Liver (tissue), 9 donors: ENCODE measurements around the gene SEC61G. TPM values are rescaled to one million over a fixed set of nuclear protein-coding genes. Genes with fewer than 3 reads are reported as not detected.
A peak's percentile ranks its signal among the peaks of the same experiment; 100 is the strongest.

Source experiments
- DNase-seq: peaks from one replicate; pipeline ENCODE4 v3.0.0-alpha.2; 2017; ENCODE audit warnings: low spot score
- H3K27ac ChIP-seq, 2 donors: one replicate each; pipeline ENCODE4 v1.7.0; 2013; ENCODE audit warnings: inconsistent platforms in 2 of 2, low read length in 2 of 2, control low read depth in 1 of 2, low read depth in 1 of 2, mild to moderate bottlenecking in 1 of 2
- H3K27me3 ChIP-seq, 4 donors: one replicate each; pipeline versions ENCODE4 v1.6.1 to v1.7.0; 2013; ENCODE audit warnings: low read length in 3 of 4, inconsistent platforms in 1 of 4, mild to moderate bottlenecking in 1 of 4, moderate library complexity in 1 of 4; ENCODE audit not compliant: control insufficient read depth in 4 of 4, insufficient read depth in 4 of 4
- H3K36me3 ChIP-seq, 4 donors: one replicate each; pipeline versions ENCODE4 v1.6.1 to v1.7.0; 2013; ENCODE audit warnings: low read length in 3 of 4, mild to moderate bottlenecking in 3 of 4, low read depth in 1 of 4, moderate library complexity in 1 of 4; ENCODE audit not compliant: control insufficient read depth in 4 of 4, insufficient read depth in 3 of 4
- H3K4me1 ChIP-seq, 4 donors: one replicate each; pipeline versions ENCODE4 v1.6.1 to v1.7.0; 2013; ENCODE audit warnings: low read length in 3 of 4, mild to moderate bottlenecking in 3 of 4, moderate library complexity in 1 of 4; ENCODE audit not compliant: control insufficient read depth in 4 of 4, insufficient read depth in 4 of 4
- H3K4me3 ChIP-seq, 3 donors: one replicate each; pipeline versions ENCODE4 v1.6.1 to v1.7.0; 2013; ENCODE audit warnings: low read length in 3 of 3, control low read depth in 1 of 3, low read depth in 1 of 3, mild to moderate bottlenecking in 1 of 3
- H3K9ac ChIP-seq, 2 donors: one replicate each; pipeline ENCODE4 v1.7.0; 2013; ENCODE audit warnings: low read length in 2 of 2, mild to moderate bottlenecking in 2 of 2, moderate library complexity in 2 of 2, control low read depth in 1 of 2, low read depth in 1 of 2
- H3K9me3 ChIP-seq, 4 donors: one replicate each; pipeline versions ENCODE4 v1.6.1 to v1.7.0; 2013; ENCODE audit warnings: low read length in 3 of 4; ENCODE audit not compliant: control insufficient read depth in 4 of 4
- ATF3 ChIP-seq: IDR thresholded peaks from 2 replicates; pipeline ENCODE4 v1.6.1; 2016; ENCODE audit warnings: antibody characterized with exemption
- CTCF ChIP-seq: fragments of 150-350 bp; IDR thresholded peaks from 2 replicates; pipeline ENCODE4 v1.5.1; 2017; ENCODE audit warnings: improper control_type of control experiment, low read depth, low read length; ENCODE audit not compliant: missing input control
- EGR1 ChIP-seq, 2 donors: IDR thresholded peaks; 2 replicates each; pipeline ENCODE4 v1.6.1; 2016 to 2018; ENCODE audit warnings: antibody characterized with exemption in 2 of 2, low read depth in 2 of 2
- FOXA1 ChIP-seq: IDR thresholded peaks from 2 replicates; pipeline ENCODE4 v1.6.1; 2016; ENCODE audit warnings: antibody characterized with exemption
- FOXA2 ChIP-seq: IDR thresholded peaks from 2 replicates; pipeline ENCODE4 v1.6.1; 2016; ENCODE audit warnings: antibody characterized with exemption
- GABPA ChIP-seq, 2 donors: IDR thresholded peaks in 1 of 2; conservative IDR thresholded peaks in 1 of 2; 2 replicates each; pipeline ENCODE4 v1.6.1; 2016; ENCODE audit warnings: antibody characterized with exemption in 2 of 2, mild to moderate bottlenecking in 1 of 2, moderate library complexity in 1 of 2
- HNF4A ChIP-seq, 2 donors: conservative IDR thresholded peaks; 2 replicates each; pipeline ENCODE4 v1.6.1; 2016; ENCODE audit warnings: antibody characterized with exemption in 2 of 2, mild to moderate bottlenecking in 2 of 2
- HNF4G ChIP-seq: IDR thresholded peaks from 2 replicates; pipeline ENCODE4 v1.6.1; 2016; ENCODE audit warnings: antibody characterized with exemption
- JUND ChIP-seq, 2 donors: IDR thresholded peaks; 2 replicates each; pipeline ENCODE4 v1.6.1; 2016; ENCODE audit warnings: antibody characterized with exemption in 2 of 2
- NR2F2 ChIP-seq: IDR thresholded peaks from 2 replicates; pipeline ENCODE4 v1.6.1; 2016; ENCODE audit warnings: antibody characterized with exemption
- RAD21 ChIP-seq, 2 donors: IDR thresholded peaks; 2 replicates each; pipeline ENCODE4 v1.6.1; 2016; ENCODE audit warnings: antibody characterized with exemption in 2 of 2, mild to moderate bottlenecking in 2 of 2
- RXRA ChIP-seq, 2 donors: IDR thresholded peaks; 2 replicates each; pipeline ENCODE4 v1.6.1; 2017 to 2018; ENCODE audit warnings: antibody characterized with exemption in 2 of 2, mild to moderate bottlenecking in 1 of 2
- SP1 ChIP-seq: IDR thresholded peaks from 2 replicates; pipeline ENCODE4 v1.6.1; 2018; ENCODE audit warnings: antibody characterized with exemption, mild to moderate bottlenecking
- TAF1 ChIP-seq: conservative IDR thresholded peaks from 2 replicates; pipeline ENCODE4 v1.6.1; 2016; ENCODE audit warnings: antibody characterized with exemption, mild to moderate bottlenecking
- YY1 ChIP-seq: IDR thresholded peaks from 2 replicates; pipeline ENCODE4 v1.6.1; 2016; ENCODE audit warnings: antibody characterized with exemption, mild to moderate bottlenecking
- WGBS: extraction: QIAGEN DNeasy Blood & Tissue Kit; methylation state at CpG from one replicate; pipeline ENCODE4 v1.1.7; 2013; 5-methylcytosine and 5-hydroxymethylcytosine counted together
- polyA plus RNA-seq, 2 donors: library from polyadenylated mRNA; stranded (reverse) in 1 of 2; unstranded in 1 of 2; fragments of 200-250 nt in 1 of 2; fragments of >200 nt in 1 of 2; fragmentation: Nextera tagmentation in 1 of 2; extraction: Ambion mirVana in 1 of 2; gene quantifications; one replicate each; pipeline versions ENCODE4 v1.2.1 to v1.2.3, GENCODE V29; 2013 to 2015
- total RNA-seq, 2 donors: library from RNA; depleted of rRNA; stranded (reverse); fragments of >200 nt; gene quantifications; one replicate each; pipeline ENCODE4 v1.2.3, GENCODE V29; 2014
- TF ChIP-seq, protein P1 (sequence below): IDR thresholded peaks from 2 replicates; pipeline ENCODE4 v1.6.1; 2016; ENCODE audit warnings: antibody characterized with exemption, mild to moderate bottlenecking
- TF ChIP-seq, protein P2 (sequence below): IDR thresholded peaks from 2 replicates; pipeline ENCODE4 v1.6.1; 2016; ENCODE audit warnings: antibody characterized with exemption
- TF ChIP-seq, protein P3 (sequence below): IDR thresholded peaks from 2 replicates; pipeline ENCODE4 v1.6.1; 2016; ENCODE audit warnings: antibody characterized with exemption
- donor health status: healthy.
- donor health status: healthy.
- donor health status: healthy.
- donor health status: healthy.
- donor health status: healthy.

SEC61G gene
- total and polyA plus RNA-seq, 4 donors, result 57.0 to 329 (median 227) TPM

DNA sequence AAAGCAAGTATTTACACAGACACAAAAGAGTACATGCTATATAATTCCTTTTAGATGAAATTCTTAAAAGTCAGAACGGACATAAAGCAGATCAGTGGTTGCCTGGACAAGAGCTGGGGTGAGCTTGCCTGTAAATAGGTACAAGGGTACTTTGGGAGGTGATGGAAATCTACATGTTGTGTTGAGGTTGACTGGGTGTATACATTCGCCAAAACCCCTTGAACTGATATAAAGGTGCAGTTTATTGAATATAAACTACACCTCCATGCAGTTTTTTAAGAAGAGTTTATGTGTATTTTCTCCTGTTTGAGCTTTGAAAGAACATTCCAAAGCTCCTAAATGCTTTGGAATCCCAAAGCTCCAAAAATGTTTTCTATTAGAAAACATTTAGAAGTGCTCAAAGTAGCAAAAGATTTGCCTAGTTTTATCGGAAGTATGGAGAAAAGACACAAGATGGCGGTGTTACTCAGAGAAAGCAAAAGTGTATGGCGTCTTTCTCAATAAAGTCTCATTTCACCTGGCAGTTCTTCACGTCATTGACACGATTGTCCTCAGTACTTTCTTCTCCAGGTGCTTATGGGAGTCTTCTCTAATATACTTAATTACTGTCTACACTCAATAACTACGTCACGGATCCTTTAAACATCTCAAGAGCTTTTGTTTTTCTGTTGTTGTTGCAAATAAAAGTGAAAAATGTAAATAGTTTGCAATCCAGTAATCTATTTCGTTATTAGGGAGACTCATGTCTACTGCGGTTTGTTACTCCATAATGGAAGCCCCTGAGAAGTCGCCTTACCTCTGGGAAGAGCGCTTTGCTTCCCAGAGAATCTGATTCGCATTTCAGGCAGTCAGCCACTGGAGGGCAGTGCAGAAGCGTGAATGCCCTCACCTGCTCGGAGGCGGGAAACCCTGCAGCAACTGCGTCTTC is 14.7 kb upstream of the SEC61G start:
- WGBS, result 22% methylated on average over 18 of the region's 18 CpGs
- Histone ChIP-seq H3K9me3 (no peaks in the 10 kb centered on the region), H3K27me3 (no peaks in the 10 kb centered on the region), H3K27ac (no peak overlapping the region), H3K4me1 (peaks cover 0 to 4% (median 0%) of the 10 kb centered on the region in 4 donors), H3K4me3 (peak overlapping the region; percentile 38 to 53 (median 48)), H3K9ac (peak overlapping the region in 1 of 2 donors; percentile 61), H3K36me3 (no peaks in the 10 kb centered on the region)
- TF ChIP-seq JUND (IDR thresholded peaks at IDR 0.05) (peak in 1 of 2 donors; percentile 6), ATF3 (no peak), HNF4G (no peak), YY1 (peak; percentile 83), SP1 (no peak), TAF1 (no peak), RAD21 (IDR thresholded peaks at IDR 0.05) (peak; percentile 90 to 93), FOXA1 (no peak), RXRA (IDR thresholded peaks at IDR 0.05) (no peak), HNF4A (conservative IDR thresholded peaks at IDR 0.05) (no peak), NR2F2 (no peak), FOXA2 (no peak), CTCF (peak; percentile 85), GABPA (IDR thresholded peaks at IDR 0.05 in 1 of 2, conservative IDR thresholded peaks at IDR 0.05 in 1 of 2) (no peak), EGR1 (IDR thresholded peaks at IDR 0.05; ENCODE audit: low read depth in 2 of 2) (no peak)
- TF ChIP-seq, protein P1, sequence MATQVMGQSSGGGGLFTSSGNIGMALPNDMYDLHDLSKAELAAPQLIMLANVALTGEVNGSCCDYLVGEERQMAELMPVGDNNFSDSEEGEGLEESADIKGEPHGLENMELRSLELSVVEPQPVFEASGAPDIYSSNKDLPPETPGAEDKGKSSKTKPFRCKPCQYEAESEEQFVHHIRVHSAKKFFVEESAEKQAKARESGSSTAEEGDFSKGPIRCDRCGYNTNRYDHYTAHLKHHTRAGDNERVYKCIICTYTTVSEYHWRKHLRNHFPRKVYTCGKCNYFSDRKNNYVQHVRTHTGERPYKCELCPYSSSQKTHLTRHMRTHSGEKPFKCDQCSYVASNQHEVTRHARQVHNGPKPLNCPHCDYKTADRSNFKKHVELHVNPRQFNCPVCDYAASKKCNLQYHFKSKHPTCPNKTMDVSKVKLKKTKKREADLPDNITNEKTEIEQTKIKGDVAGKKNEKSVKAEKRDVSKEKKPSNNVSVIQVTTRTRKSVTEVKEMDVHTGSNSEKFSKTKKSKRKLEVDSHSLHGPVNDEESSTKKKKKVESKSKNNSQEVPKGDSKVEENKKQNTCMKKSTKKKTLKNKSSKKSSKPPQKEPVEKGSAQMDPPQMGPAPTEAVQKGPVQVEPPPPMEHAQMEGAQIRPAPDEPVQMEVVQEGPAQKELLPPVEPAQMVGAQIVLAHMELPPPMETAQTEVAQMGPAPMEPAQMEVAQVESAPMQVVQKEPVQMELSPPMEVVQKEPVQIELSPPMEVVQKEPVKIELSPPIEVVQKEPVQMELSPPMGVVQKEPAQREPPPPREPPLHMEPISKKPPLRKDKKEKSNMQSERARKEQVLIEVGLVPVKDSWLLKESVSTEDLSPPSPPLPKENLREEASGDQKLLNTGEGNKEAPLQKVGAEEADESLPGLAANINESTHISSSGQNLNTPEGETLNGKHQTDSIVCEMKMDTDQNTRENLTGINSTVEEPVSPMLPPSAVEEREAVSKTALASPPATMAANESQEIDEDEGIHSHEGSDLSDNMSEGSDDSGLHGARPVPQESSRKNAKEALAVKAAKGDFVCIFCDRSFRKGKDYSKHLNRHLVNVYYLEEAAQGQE, result no peak
- TF ChIP-seq, protein P2, sequence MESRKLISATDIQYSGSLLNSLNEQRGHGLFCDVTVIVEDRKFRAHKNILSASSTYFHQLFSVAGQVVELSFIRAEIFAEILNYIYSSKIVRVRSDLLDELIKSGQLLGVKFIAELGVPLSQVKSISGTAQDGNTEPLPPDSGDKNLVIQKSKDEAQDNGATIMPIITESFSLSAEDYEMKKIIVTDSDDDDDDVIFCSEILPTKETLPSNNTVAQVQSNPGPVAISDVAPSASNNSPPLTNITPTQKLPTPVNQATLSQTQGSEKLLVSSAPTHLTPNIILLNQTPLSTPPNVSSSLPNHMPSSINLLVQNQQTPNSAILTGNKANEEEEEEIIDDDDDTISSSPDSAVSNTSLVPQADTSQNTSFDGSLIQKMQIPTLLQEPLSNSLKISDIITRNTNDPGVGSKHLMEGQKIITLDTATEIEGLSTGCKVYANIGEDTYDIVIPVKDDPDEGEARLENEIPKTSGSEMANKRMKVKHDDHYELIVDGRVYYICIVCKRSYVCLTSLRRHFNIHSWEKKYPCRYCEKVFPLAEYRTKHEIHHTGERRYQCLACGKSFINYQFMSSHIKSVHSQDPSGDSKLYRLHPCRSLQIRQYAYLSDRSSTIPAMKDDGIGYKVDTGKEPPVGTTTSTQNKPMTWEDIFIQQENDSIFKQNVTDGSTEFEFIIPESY, result no peak
- TF ChIP-seq, protein P3, sequence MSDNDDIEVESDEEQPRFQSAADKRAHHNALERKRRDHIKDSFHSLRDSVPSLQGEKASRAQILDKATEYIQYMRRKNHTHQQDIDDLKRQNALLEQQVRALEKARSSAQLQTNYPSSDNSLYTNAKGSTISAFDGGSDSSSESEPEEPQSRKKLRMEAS, result peak; percentile 59
- peak; percentile 82 for DNase-seq
